ENCODE measurements around the gene GTF2H1. TPM values are rescaled to one million over a fixed set of nuclear protein-coding genes. Genes with fewer than 3 reads are reported as not detected.
A peak's percentile ranks its signal among the peaks of the same experiment; 100 is the strongest.
"Not testable (repeated sequence)": the region's sequence is repeated elsewhere in the genome, so short reads cannot be mapped to it uniquely, and the experiment has no call there.

Gene GTF2H1
- total RNA-seq, 6 experiments from 2014 or later: 45.3 to 58.1 (median 52.7) TPM

- Mint-ChIP-seq H3K4me3 (peak overlapping the region; percentile 100), H3K27ac (peak overlapping the region; percentile 98), H3K27me3 (ENCODE audit: insufficient read depth) (peaks cover 17% of the 10 kb centered on the region), H3K4me1 (ENCODE audit: low read depth) (peaks cover 51% of the 10 kb centered on the region), H3K36me3 (ENCODE audit: low read depth) (peaks cover 50% of the 10 kb centered on the region), H3K9me3 (peaks cover 8% of the 10 kb centered on the region)
- TF ChIP-seq, protein P1, sequence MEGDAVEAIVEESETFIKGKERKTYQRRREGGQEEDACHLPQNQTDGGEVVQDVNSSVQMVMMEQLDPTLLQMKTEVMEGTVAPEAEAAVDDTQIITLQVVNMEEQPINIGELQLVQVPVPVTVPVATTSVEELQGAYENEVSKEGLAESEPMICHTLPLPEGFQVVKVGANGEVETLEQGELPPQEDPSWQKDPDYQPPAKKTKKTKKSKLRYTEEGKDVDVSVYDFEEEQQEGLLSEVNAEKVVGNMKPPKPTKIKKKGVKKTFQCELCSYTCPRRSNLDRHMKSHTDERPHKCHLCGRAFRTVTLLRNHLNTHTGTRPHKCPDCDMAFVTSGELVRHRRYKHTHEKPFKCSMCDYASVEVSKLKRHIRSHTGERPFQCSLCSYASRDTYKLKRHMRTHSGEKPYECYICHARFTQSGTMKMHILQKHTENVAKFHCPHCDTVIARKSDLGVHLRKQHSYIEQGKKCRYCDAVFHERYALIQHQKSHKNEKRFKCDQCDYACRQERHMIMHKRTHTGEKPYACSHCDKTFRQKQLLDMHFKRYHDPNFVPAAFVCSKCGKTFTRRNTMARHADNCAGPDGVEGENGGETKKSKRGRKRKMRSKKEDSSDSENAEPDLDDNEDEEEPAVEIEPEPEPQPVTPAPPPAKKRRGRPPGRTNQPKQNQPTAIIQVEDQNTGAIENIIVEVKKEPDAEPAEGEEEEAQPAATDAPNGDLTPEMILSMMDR (IDR thresholded peaks at IDR 0.05): no peak
- peak; percentile 99 for DNase-seq
These were observed 73.6 kb downstream of the GTF2H1 start for GRCh38 chr11:18395735-18396504.

GRCh38 chr11:18397921-18398320 is 75.6 kb downstream of the GTF2H1 start:
- Mint-ChIP-seq H3K27me3 (ENCODE audit: insufficient read depth) (peaks cover 17% of the 10 kb centered on the region), H3K36me3 (ENCODE audit: low read depth) (peaks cover 54% of the 10 kb centered on the region), H3K9me3 (peaks cover 8% of the 10 kb centered on the region), H3K27ac (peak overlapping the region; percentile 49; the same call in 1 of the 2 replicates), H3K4me3 (peak overlapping the region; percentile 56), H3K4me1 (ENCODE audit: low read depth) (peaks cover 37% of the 10 kb centered on the region)
- TF ChIP-seq, protein P1 (IDR thresholded peaks at IDR 0.05): no peak
- no peak for DNase-seq

GRCh38 chr11:18401077-18401476 is 78.7 kb downstream of the GTF2H1 start:
- DNase-seq; H3K9me3 Mint-ChIP-seq; H3K4me3 Mint-ChIP-seq; H3K27me3 Mint-ChIP-seq (ENCODE audit: insufficient read depth); H3K27ac Mint-ChIP-seq: not testable (repeated sequence)
- H3K36me3 Mint-ChIP-seq (ENCODE audit: low read depth): peaks cover 54% of the 10 kb centered on the region
- peaks cover 39% of the 10 kb centered on the region for H3K4me1 Mint-ChIP-seq (ENCODE audit: low read depth)

- Mint-ChIP-seq H3K4me1 (ENCODE audit: low read depth) (peaks cover 25% of the 10 kb centered on the region), H3K9me3 (no peaks in the 10 kb centered on the region), H3K27me3 (ENCODE audit: insufficient read depth) (no peaks in the 10 kb centered on the region), H3K36me3 (ENCODE audit: low read depth) (peaks cover 41% of the 10 kb centered on the region), H3K27ac (no peak overlapping the region; the same call in 1 of the 2 replicates), H3K4me3 (no peak overlapping the region)
- DNase-seq: no peak
- TF ChIP-seq, protein P1 (IDR thresholded peaks at IDR 0.05): no peak
These were observed 81.7 kb downstream of the GTF2H1 start for GRCh38 chr11:18404062-18404461.

- not testable (repeated sequence) for H3K9me3 Mint-ChIP-seq; H3K27me3 Mint-ChIP-seq (ENCODE audit: insufficient read depth)
- Mint-ChIP-seq H3K4me3 (peak overlapping the region; percentile 53), H3K27ac (peak overlapping the region; percentile 75), H3K36me3 (ENCODE audit: low read depth) (peaks cover 27% of the 10 kb centered on the region), H3K4me1 (ENCODE audit: low read depth) (peaks cover 32% of the 10 kb centered on the region)
- peak; percentile 37 for DNase-seq
These were observed 85.0 kb downstream of the GTF2H1 start for GRCh38 chr11:18407400-18407799.

DNA sequence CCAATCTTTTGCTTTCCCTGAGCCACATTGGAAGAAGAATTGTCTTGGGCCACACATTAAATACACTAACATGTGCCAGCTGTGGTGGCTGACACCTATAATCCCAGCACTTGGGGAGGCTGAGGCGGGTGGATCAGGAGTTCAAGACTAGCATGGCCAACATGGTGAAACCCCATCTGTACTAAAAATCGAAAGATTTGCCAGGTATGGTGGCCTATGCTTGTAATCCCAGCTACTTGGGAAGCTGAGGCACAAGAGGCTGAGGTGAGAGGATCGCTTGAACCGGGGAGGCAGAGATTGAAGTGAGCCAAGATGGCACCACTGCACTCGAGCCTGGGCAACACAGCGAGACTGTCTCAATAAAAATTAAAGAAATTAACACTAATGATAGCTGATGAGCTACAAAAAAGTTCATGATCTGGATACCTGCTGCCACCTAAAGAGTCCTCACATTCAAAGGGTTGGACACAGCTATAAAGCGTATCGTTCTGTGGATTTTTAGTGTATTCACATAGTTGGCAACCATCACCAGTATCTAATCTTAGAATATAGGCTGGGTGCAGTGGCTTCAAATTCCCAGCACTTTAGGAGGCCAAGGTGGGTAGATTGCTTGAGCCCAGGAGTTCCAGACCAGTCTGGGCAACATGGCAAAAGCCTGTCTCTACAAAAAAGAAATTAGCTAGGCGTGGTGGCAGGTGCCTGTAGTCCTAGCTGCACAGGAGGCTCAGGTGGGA is 86.4 kb downstream of the GTF2H1 start:
- no peak for DNase-seq
- TF ChIP-seq, protein P1 (IDR thresholded peaks at IDR 0.05): no peak
- Mint-ChIP-seq H3K27ac (peak overlapping the region; percentile 61), H3K9me3 (no peaks in the 10 kb centered on the region), H3K27me3 (ENCODE audit: insufficient read depth) (peaks cover 1% of the 10 kb centered on the region; the same call in 1 of the 2 replicates), H3K36me3 (ENCODE audit: low read depth) (peaks cover 14% of the 10 kb centered on the region), H3K4me1 (ENCODE audit: low read depth) (peaks cover 23% of the 10 kb centered on the region), H3K4me3 (no peak overlapping the region)
